ENCODE measurements around the gene CD24. TPM values are rescaled to one million over a fixed set of nuclear protein-coding genes. Genes with fewer than 3 reads are reported as not detected.

CD24 gene
- total and polyA plus RNA-seq, 2 donors (not counting 1 experiment from before 2014, with no cell fraction given): 0.17 to 0.69 TPM

GRCh38 chr6:106961136-106961535 lies 13.4 kb downstream of the CD24 start:
- H3K27me3 ChIP-seq (ENCODE audit: control insufficient read depth, insufficient read depth, low read length): no peaks in the 10 kb centered on the region
- TF ChIP-seq, protein P1, sequence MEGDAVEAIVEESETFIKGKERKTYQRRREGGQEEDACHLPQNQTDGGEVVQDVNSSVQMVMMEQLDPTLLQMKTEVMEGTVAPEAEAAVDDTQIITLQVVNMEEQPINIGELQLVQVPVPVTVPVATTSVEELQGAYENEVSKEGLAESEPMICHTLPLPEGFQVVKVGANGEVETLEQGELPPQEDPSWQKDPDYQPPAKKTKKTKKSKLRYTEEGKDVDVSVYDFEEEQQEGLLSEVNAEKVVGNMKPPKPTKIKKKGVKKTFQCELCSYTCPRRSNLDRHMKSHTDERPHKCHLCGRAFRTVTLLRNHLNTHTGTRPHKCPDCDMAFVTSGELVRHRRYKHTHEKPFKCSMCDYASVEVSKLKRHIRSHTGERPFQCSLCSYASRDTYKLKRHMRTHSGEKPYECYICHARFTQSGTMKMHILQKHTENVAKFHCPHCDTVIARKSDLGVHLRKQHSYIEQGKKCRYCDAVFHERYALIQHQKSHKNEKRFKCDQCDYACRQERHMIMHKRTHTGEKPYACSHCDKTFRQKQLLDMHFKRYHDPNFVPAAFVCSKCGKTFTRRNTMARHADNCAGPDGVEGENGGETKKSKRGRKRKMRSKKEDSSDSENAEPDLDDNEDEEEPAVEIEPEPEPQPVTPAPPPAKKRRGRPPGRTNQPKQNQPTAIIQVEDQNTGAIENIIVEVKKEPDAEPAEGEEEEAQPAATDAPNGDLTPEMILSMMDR (conservative IDR thresholded peaks at IDR 0.05 in 1 of 2, IDR thresholded peaks at IDR 0.05 in 1 of 2; ENCODE audit: low read depth in 1 of 2, low read length in 2 of 2): no peak
- H3K27ac ChIP-seq (ENCODE audit: insufficient read depth, low read length): no peak overlapping the region

GRCh38 chr6:106959985-106960384 lies 14.5 kb downstream of the CD24 start:
- no peak for TF ChIP-seq EZH2 (IDR thresholded peaks at IDR 0.05; ENCODE audit: low read length, missing control alignments)
- TF ChIP-seq, protein P1 (conservative IDR thresholded peaks at IDR 0.05 in 1 of 2, IDR thresholded peaks at IDR 0.05 in 1 of 2; ENCODE audit: low read depth in 1 of 2, low read length in 2 of 2): no peak

More at GRCh38 chr6:106961136-106961535, 13.4 kb downstream of the CD24 start:
- Histone ChIP-seq H3K4me3 (replicated peaks in 1 of 4; ENCODE audit: control extremely low read depth in 1 of 4, insufficient read depth in 1 of 4, low read depth in 3 of 4, low read length in 4 of 4) (no peak overlapping the region), H3K4me1 (ENCODE audit: control insufficient read depth, extremely low read depth, insufficient read depth, low read length) (no peaks in the 10 kb centered on the region), H3K36me3 (ENCODE audit: control insufficient read depth, insufficient read depth, low read length) (no peaks in the 10 kb centered on the region), H3K9ac (ENCODE audit: insufficient read depth, low read length) (no peak overlapping the region), H4K20me1 (ENCODE audit: control insufficient read depth, extremely low read depth, insufficient read depth, low read length) (no peaks in the 10 kb centered on the region), H2AFZ (ENCODE audit: low read length) (no peak overlapping the region), H3K4me2 (ENCODE audit: extremely low read depth, insufficient read depth, low read length) (no peak overlapping the region), H3K9me3 (ENCODE audit: control insufficient read depth, insufficient read depth, low read depth, low read length) (no peaks in the 10 kb centered on the region), H3K79me2 (ENCODE audit: control insufficient read depth, insufficient read depth, low read length) (no peaks in the 10 kb centered on the region)
- DNase-seq (ENCODE audit: low read depth in 2 of 2): no peak

GRCh38 chr6:106939848-106940247 lies 34.7 kb downstream of the CD24 start:
- Histone ChIP-seq H3K79me2 (ENCODE audit: control insufficient read depth, insufficient read depth, low read length) (no peaks in the 10 kb centered on the region), H3K4me1 (ENCODE audit: control insufficient read depth, extremely low read depth, insufficient read depth, low read length) (no peaks in the 10 kb centered on the region), H3K9me3 (ENCODE audit: control insufficient read depth, insufficient read depth, low read depth, low read length) (no peaks in the 10 kb centered on the region), H2AFZ (ENCODE audit: low read length) (no peak overlapping the region), H3K9ac (ENCODE audit: insufficient read depth, low read length) (no peak overlapping the region), H3K36me3 (ENCODE audit: control insufficient read depth, insufficient read depth, low read length) (no peaks in the 10 kb centered on the region), H4K20me1 (ENCODE audit: control insufficient read depth, extremely low read depth, insufficient read depth, low read length) (no peaks in the 10 kb centered on the region), H3K4me3 (replicated peaks in 1 of 4; ENCODE audit: control extremely low read depth in 1 of 4, insufficient read depth in 1 of 4, low read depth in 3 of 4, low read length in 4 of 4) (no peak overlapping the region), H3K27ac (ENCODE audit: insufficient read depth, low read length) (no peak overlapping the region), H3K27me3 (ENCODE audit: control insufficient read depth, insufficient read depth, low read length) (no peaks in the 10 kb centered on the region), H3K4me2 (ENCODE audit: extremely low read depth, insufficient read depth, low read length) (no peak overlapping the region)
- TF ChIP-seq EZH2 (IDR thresholded peaks at IDR 0.05; ENCODE audit: low read length, missing control alignments): no peak
- TF ChIP-seq, protein P1 (conservative IDR thresholded peaks at IDR 0.05 in 1 of 2, IDR thresholded peaks at IDR 0.05 in 1 of 2; ENCODE audit: low read depth in 1 of 2, low read length in 2 of 2): no peak
- no peak for DNase-seq (ENCODE audit: low read depth in 2 of 2)

More at GRCh38 chr6:106959985-106960384, 14.5 kb downstream of the CD24 start:
- no peak overlapping the region for H3K4me2 ChIP-seq (ENCODE audit: extremely low read depth, insufficient read depth, low read length)
- H3K9ac ChIP-seq (ENCODE audit: insufficient read depth, low read length): no peak overlapping the region
- no peak overlapping the region for H3K27ac ChIP-seq (ENCODE audit: insufficient read depth, low read length)
- no peaks in the 10 kb centered on the region for H3K9me3 ChIP-seq (ENCODE audit: control insufficient read depth, insufficient read depth, low read depth, low read length)
- H3K4me3 ChIP-seq (replicated peaks in 1 of 4; ENCODE audit: control extremely low read depth in 1 of 4, insufficient read depth in 1 of 4, low read depth in 3 of 4, low read length in 4 of 4): no peak overlapping the region
- H2AFZ ChIP-seq (ENCODE audit: low read length): no peak overlapping the region
- no peaks in the 10 kb centered on the region for H4K20me1 ChIP-seq (ENCODE audit: control insufficient read depth, extremely low read depth, insufficient read depth, low read length)
- H3K79me2 ChIP-seq (ENCODE audit: control insufficient read depth, insufficient read depth, low read length): no peaks in the 10 kb centered on the region
- no peak for DNase-seq (ENCODE audit: low read depth in 2 of 2)
- no peaks in the 10 kb centered on the region for H3K36me3 ChIP-seq (ENCODE audit: control insufficient read depth, insufficient read depth, low read length)
- no peaks in the 10 kb centered on the region for H3K27me3 ChIP-seq (ENCODE audit: control insufficient read depth, insufficient read depth, low read length)
- H3K4me1 ChIP-seq (ENCODE audit: control insufficient read depth, extremely low read depth, insufficient read depth, low read length): no peaks in the 10 kb centered on the region

Measured in fibroblast of lung (primary cell).